GM23338 (cell line): ENCODE data around the gene CPLX1.

Experiments used
- EZH2 ChIP-seq: fragments of 200-600 bp; sonication (generic); IDR thresholded peaks from one replicate; pipeline ENCODE4 v1.8.0; 2017; ENCODE audit warnings: antibody characterized with exemption, mild to moderate bottlenecking, low read depth; ENCODE audit not compliant: unreplicated experiment
- EZH2phosphoT487 ChIP-seq: fragments of 200-600 bp; sonication (generic); IDR thresholded peaks from one replicate; pipeline ENCODE4 v1.8.1; 2018; ENCODE audit warnings: antibody characterized with exemption; ENCODE audit not compliant: unreplicated experiment
- JUNB ChIP-seq: IDR thresholded peaks from one replicate; pipeline ENCODE4 v1.6.1; 2016; ENCODE audit warnings: antibody characterized with exemption; ENCODE audit not compliant: unreplicated experiment
- NANOG ChIP-seq: IDR thresholded peaks from 2 replicates; pipeline ENCODE4 v1.6.1; 2016; ENCODE audit warnings: antibody characterized with exemption, borderline replicate concordance
- POLR2AphosphoS5 ChIP-seq: IDR thresholded peaks from 2 replicates; pipeline ENCODE4 v1.6.1; 2016; ENCODE audit warnings: antibody characterized with exemption, low read depth
- ZNF114 ChIP-seq: fragments of 250-450 bp; sonication (Bioruptor Pico); IDR thresholded peaks from 2 replicates; pipeline ENCODE4 v1.5.0; 2020; ENCODE audit warnings: mild to moderate bottlenecking, moderate library complexity
- ZNF331 ChIP-seq: fragments of 250-450 bp; sonication (Bioruptor Pico); IDR thresholded peaks from 2 replicates; pipeline ENCODE4 v1.5.0; 2020; ENCODE audit warnings: low read depth, mild to moderate bottlenecking, moderate library complexity
- TF ChIP-seq, protein P1 (sequence below), 2 experiments: fragments of 200-600 bp in 1 of 2; sonication (generic) in 1 of 2; conservative IDR thresholded peaks; 2 replicates each; pipeline versions ENCODE4 v1.5.1 to v1.6.1; 2016 to 2017; ENCODE audit warnings: antibody characterized with exemption in 2 of 2, low read depth in 2 of 2, mild to moderate bottlenecking in 2 of 2, moderate library complexity in 1 of 2
- TF ChIP-seq, protein P2 (sequence below): IDR thresholded peaks from one replicate; pipeline ENCODE4 v1.6.1; 2018; ENCODE audit warnings: antibody characterized with exemption; ENCODE audit not compliant: unreplicated experiment
- TF ChIP-seq, protein P3 (sequence below): IDR thresholded peaks from 2 replicates; pipeline ENCODE4 v1.6.1; 2016; ENCODE audit warnings: antibody characterized with exemption

DNA sequence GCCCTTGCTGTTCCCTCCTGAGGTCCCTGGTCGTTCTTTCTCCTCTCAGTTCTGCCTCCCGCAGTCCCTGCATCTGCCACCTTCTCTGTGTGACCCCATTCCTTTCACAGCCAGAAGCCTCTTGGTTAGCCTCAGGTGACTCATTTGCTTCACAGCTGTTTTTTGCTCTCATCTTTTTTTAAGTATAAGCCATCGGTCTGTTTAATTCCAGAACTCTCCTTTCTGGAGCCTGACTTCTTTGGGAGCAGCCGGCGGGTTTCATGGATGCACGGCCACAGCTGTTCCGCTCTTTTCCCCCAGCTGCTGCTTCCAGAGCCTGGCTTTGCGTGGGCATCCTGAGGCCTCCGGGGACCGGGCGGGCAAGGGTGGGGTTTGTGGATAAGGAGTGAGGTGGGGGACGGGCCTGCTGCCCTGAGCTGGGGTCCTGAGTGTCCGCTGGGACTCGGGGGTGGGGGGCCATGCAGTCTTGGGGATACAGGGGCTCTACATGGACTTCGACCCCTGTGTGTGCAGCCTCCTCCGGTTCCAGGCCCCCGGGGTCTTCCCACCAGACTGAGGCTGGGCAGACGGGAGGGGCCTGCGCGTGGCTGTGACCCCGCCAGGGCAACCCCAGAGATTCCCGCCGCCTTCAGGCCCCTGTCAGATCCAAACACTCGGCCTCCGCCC, 73.6 kb downstream of the CPLX1 start:
- TF ChIP-seq EZH2phosphoT487 (no peak), NANOG (no peak), POLR2AphosphoS5 (no peak), ZNF114 (CRISPR knock-in tag) (no peak), EZH2 (no peak), JUNB (no peak), ZNF331 (CRISPR knock-in tag) (no peak)
- TF ChIP-seq, protein P1, sequence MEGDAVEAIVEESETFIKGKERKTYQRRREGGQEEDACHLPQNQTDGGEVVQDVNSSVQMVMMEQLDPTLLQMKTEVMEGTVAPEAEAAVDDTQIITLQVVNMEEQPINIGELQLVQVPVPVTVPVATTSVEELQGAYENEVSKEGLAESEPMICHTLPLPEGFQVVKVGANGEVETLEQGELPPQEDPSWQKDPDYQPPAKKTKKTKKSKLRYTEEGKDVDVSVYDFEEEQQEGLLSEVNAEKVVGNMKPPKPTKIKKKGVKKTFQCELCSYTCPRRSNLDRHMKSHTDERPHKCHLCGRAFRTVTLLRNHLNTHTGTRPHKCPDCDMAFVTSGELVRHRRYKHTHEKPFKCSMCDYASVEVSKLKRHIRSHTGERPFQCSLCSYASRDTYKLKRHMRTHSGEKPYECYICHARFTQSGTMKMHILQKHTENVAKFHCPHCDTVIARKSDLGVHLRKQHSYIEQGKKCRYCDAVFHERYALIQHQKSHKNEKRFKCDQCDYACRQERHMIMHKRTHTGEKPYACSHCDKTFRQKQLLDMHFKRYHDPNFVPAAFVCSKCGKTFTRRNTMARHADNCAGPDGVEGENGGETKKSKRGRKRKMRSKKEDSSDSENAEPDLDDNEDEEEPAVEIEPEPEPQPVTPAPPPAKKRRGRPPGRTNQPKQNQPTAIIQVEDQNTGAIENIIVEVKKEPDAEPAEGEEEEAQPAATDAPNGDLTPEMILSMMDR (conservative IDR thresholded peaks at IDR 0.05; ENCODE audit: low read depth in 2 of 2): no peak
- TF ChIP-seq, protein P2, sequence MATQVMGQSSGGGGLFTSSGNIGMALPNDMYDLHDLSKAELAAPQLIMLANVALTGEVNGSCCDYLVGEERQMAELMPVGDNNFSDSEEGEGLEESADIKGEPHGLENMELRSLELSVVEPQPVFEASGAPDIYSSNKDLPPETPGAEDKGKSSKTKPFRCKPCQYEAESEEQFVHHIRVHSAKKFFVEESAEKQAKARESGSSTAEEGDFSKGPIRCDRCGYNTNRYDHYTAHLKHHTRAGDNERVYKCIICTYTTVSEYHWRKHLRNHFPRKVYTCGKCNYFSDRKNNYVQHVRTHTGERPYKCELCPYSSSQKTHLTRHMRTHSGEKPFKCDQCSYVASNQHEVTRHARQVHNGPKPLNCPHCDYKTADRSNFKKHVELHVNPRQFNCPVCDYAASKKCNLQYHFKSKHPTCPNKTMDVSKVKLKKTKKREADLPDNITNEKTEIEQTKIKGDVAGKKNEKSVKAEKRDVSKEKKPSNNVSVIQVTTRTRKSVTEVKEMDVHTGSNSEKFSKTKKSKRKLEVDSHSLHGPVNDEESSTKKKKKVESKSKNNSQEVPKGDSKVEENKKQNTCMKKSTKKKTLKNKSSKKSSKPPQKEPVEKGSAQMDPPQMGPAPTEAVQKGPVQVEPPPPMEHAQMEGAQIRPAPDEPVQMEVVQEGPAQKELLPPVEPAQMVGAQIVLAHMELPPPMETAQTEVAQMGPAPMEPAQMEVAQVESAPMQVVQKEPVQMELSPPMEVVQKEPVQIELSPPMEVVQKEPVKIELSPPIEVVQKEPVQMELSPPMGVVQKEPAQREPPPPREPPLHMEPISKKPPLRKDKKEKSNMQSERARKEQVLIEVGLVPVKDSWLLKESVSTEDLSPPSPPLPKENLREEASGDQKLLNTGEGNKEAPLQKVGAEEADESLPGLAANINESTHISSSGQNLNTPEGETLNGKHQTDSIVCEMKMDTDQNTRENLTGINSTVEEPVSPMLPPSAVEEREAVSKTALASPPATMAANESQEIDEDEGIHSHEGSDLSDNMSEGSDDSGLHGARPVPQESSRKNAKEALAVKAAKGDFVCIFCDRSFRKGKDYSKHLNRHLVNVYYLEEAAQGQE: no peak
- TF ChIP-seq, protein P3, sequence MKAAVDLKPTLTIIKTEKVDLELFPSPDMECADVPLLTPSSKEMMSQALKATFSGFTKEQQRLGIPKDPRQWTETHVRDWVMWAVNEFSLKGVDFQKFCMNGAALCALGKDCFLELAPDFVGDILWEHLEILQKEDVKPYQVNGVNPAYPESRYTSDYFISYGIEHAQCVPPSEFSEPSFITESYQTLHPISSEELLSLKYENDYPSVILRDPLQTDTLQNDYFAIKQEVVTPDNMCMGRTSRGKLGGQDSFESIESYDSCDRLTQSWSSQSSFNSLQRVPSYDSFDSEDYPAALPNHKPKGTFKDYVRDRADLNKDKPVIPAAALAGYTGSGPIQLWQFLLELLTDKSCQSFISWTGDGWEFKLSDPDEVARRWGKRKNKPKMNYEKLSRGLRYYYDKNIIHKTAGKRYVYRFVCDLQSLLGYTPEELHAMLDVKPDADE: no peak
